Activated naive CD4-positive, alpha-beta T cell treated with anti-CD3 and anti-CD28 coated beads for 36 hours (primary cell): Measurements from ENCODE around the gene CXCL3. TPM values are rescaled to one million over a fixed set of nuclear protein-coding genes. Genes with fewer than 3 reads are reported as not detected.
A peak's percentile ranks its signal among the peaks of the same experiment; 100 is the strongest.

Experiments used
- CTCF ChIA-PET: fragments of 350-600 bp; sonication (Branson Sonifier 250); formaldehyde crosslinking; loops from one replicate; lab custom pipeline; 2021; ENCODE audit warnings: antibody characterized with exemption; lab: Charles Lee
- DNase-seq: peaks from one replicate; pipeline ENCODE4 v3.0.0-alpha.2; 2020
- H3K27ac Mint-ChIP-seq: one replicate; pipeline ENCODE4 v1.8.0; 2021; ENCODE audit warnings: mild to moderate bottlenecking, mixed read lengths
- H3K27me3 Mint-ChIP-seq: one replicate; pipeline ENCODE4 v1.8.0; 2021; ENCODE audit warnings: low read depth, mixed read lengths
- H3K36me3 Mint-ChIP-seq: one replicate; pipeline ENCODE4 v1.8.0; 2021; ENCODE audit warnings: low read depth, mixed read lengths
- H3K4me1 Mint-ChIP-seq: one replicate; pipeline ENCODE4 v1.8.0; 2021; ENCODE audit warnings: low read depth, mixed read lengths
- H3K4me3 Mint-ChIP-seq: one replicate; pipeline ENCODE4 v1.8.0; 2021; ENCODE audit warnings: mild to moderate bottlenecking, moderate library complexity, mixed read lengths
- H3K9me3 Mint-ChIP-seq: one replicate; pipeline ENCODE4 v1.8.0; 2021; ENCODE audit warnings: mixed read lengths
- intact Hi-C: fragments of 100-400 bp; cut with micrococcal nuclease; formaldehyde crosslinking; loops from one replicate; pipeline ENCODE4 v1.15.1; 2023
- total RNA-seq, 2 experiments: library from RNA; stranded (reverse); gene quantifications; one replicate each; pipeline ENCODE4 v1.2.3, GENCODE V29; 2021

CXCL3 gene
- total RNA-seq, 2 experiments from 2014 or later: not detected

DNA sequence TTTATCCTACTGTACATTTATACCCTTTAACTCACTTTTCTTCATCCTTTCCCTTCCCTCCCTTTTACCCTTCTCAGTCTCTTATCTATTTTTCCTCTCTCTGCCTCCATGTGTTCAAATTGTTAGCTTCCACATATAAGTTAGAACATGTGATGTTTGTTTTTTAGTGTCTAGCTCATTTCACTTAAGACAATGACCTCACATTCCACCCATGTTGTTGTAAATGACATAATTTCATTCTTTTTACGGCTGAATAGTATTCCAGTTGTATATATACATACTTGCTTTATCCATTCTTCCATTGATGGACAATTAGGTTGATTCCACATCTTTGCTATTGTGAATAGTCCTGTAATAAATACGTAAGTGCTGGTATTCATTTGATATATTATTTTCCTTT lies 7.3 kb upstream of the CXCL3 start:
- intact Hi-C loops: no loop called here
- H3K36me3 Mint-ChIP-seq: no peaks in the 10 kb centered on the region
- no peak overlapping the region for H3K27ac Mint-ChIP-seq
- peaks cover 8% of the 10 kb centered on the region for H3K9me3 Mint-ChIP-seq
- CTCF ChIA-PET: interaction anchor here (0.6 kb wide), 1 partner anchor 61 kb away, joined by 3 read pairs; no protein-coding TSS in a partner anchor
- no peak overlapping the region for H3K4me3 Mint-ChIP-seq
- peaks cover 19% of the 10 kb centered on the region for H3K27me3 Mint-ChIP-seq
- H3K4me1 Mint-ChIP-seq: no peaks in the 10 kb centered on the region
- DNase-seq: no peak

DNA sequence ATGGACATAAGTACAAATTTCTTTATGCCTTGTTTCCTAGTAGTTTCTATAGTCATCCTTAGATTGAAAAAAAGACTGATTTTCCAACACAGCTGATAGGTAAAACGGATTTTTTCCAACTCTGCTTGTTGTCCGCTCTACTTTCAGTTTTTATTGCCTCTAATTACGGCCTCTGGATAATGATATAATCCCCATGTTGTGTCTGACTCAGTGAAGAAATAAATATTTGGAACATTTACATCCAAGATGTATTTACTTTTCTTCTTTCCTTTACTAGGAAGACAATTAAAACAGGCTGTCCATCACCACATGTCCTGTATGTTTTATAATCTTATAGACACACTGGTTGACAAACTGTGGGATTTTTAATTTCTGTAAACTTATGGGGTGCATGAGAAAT lies 6.8 kb upstream of the CXCL3 start:
- Mint-ChIP-seq H3K4me3 (no peak overlapping the region), H3K4me1 (no peaks in the 10 kb centered on the region), H3K36me3 (no peaks in the 10 kb centered on the region), H3K27ac (no peak overlapping the region), H3K27me3 (peaks cover 20% of the 10 kb centered on the region), H3K9me3 (peaks cover 8% of the 10 kb centered on the region)
- CTCF ChIA-PET: interaction anchor here (0.6 kb wide), 1 partner anchor 62 kb away, joined by 3 read pairs; no protein-coding TSS in a partner anchor
- DNase-seq: no peak
- intact Hi-C loops: no loop called here

DNA sequence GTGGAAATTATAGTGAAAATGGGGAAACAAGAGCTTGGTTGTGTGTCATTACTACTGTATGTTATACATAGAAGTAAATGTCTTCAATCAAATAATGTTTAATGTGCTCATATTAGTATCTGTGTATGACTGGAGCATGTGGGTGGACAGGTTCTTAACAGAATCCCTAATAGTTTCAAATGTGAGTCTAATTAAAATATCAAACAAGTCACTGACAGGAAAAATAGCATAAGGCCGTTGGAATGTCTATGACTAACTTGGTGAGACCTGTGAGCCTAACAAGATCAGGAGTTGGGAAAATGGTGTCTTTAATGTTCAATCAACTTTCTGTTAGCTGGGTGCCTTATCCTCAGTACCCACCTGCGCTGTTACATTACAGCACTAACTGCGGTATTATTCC lies 6.2 kb upstream of the CXCL3 start:
- intact Hi-C loops: no loop called here
- peaks cover 8% of the 10 kb centered on the region for H3K9me3 Mint-ChIP-seq
- DNase-seq: no peak
- H3K27me3 Mint-ChIP-seq: peaks cover 23% of the 10 kb centered on the region
- no peaks in the 10 kb centered on the region for H3K36me3 Mint-ChIP-seq
- H3K4me3 Mint-ChIP-seq: no peak overlapping the region
- H3K4me1 Mint-ChIP-seq: no peaks in the 10 kb centered on the region
- no peak overlapping the region for H3K27ac Mint-ChIP-seq
- CTCF ChIA-PET: no interaction called here

DNA sequence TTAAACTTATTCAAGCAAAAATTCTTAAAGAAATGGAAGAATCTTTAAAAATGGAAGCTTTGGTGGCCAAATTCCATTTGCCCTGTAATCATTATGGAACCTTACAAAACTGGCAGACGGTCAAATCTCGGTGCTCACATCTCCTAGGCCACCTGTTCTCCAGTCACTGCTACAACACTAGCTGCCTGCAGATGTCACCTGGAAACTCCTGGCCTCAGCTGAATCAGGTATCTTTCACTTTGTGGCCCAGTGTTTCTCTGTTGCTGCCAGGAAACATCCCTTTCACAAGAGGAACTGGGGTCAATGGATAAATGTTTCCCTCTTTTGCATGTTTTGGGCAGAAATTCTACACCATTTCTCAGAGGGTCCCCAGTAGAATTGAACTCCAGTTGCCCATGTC lies 4.2 kb upstream of the CXCL3 start:
- Mint-ChIP-seq H3K4me3 (no peak overlapping the region), H3K27me3 (peaks cover 36% of the 10 kb centered on the region), H3K27ac (no peak overlapping the region), H3K9me3 (peaks cover 2% of the 10 kb centered on the region), H3K4me1 (peaks cover 7% of the 10 kb centered on the region), H3K36me3 (no peaks in the 10 kb centered on the region)
- no peak for DNase-seq
- intact Hi-C loops: no loop called here
- CTCF ChIA-PET: no interaction called here

DNA sequence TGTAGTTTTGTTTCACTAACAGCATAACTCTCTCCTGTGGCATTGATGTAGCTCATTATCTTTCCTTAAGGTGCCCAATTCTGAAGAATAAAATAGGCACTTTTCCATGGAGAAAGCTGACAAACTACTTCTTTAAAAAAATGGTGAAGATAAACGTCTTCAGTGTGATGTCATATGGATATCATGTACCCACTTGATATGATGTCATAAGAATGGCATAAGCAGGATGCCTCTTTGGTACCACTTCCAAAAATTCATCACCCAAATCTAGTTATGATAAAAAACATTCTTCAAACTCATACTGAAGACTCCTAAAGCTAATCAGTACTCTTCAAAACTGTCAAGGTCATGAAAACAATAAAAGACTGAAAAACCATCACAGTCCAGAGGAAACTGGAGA lies 2.9 kb upstream of the CXCL3 start:
- peaks cover 41% of the 10 kb centered on the region for H3K27me3 Mint-ChIP-seq
- CTCF ChIA-PET: interaction anchor here (0.8 kb wide), 1 partner anchor 94 kb away, joined by 3 read pairs; no protein-coding TSS in a partner anchor
- no peak for DNase-seq
- H3K9me3 Mint-ChIP-seq: no peaks in the 10 kb centered on the region
- H3K4me1 Mint-ChIP-seq: peaks cover 7% of the 10 kb centered on the region
- no peak overlapping the region for H3K27ac Mint-ChIP-seq
- no peak overlapping the region for H3K4me3 Mint-ChIP-seq
- intact Hi-C loops: no loop called here
- H3K36me3 Mint-ChIP-seq: no peaks in the 10 kb centered on the region

DNA sequence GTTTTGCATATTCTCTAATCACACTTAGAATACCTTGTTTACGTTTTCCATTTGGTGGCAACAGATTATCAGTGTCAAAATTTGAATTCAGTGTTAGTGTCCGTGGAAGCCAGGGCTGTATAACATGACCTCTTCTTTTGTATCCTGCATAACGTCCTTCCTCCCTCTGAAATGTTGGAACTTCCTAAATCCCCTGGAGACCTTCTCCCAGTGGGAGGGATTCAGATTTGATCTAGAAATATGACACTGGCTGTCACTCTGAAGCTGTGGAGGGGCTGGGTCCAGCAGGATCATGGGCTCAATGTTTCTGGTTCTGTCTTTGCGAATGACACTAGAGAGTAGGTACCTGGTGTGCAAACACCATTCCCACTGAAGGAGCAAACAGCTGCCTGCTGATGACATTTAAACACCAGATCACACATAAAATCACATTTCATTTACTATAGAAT lies 850 bp upstream of the CXCL3 start:
- Mint-ChIP-seq H3K4me1 (peaks cover 7% of the 10 kb centered on the region), H3K36me3 (no peaks in the 10 kb centered on the region), H3K27ac (no peak overlapping the region), H3K27me3 (peaks cover 46% of the 10 kb centered on the region), H3K4me3 (peak overlapping the region; percentile 64), H3K9me3 (no peaks in the 10 kb centered on the region)
- no peak for DNase-seq
- CTCF ChIA-PET: interaction anchor here (0.6 to 1.4 kb wide), 2 partner anchors 23 to 385 kb away, joined by 4 read pairs; no protein-coding TSS in a partner anchor
- intact Hi-C loops: loop anchor here (5.0 to 10.0 kb wide), 2 partner anchors 58 to 305 kb away; partner anchors contain the start of gene CXCL2

DNA sequence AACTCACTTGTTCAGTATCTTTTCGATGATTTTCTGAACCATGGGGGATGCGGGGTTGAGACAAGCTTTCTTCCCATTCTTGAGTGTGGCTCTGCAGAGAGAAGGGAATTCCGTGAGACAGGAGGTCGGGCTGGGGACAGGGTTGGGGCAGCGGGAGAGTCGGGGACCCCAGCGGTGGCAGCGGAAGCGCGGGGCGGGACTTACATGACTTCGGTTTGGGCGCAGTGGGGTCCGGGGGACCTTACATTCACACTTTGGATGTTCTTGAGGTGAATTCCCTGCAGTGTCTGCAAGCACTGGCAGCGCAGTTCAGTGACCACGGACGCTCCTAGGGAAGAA lies 434 bp downstream of the CXCL3 start:
- H3K27me3 Mint-ChIP-seq: peaks cover 42% of the 10 kb centered on the region
- H3K4me3 Mint-ChIP-seq: peak overlapping the region; percentile 65
- no peak overlapping the region for H3K27ac Mint-ChIP-seq
- intact Hi-C loops: loop anchor here (5.0 to 10.0 kb wide), 2 partner anchors 59 to 303 kb away; partner anchors contain the start of gene CXCL2
- CTCF ChIA-PET: interaction anchor here (1.1 to 1.4 kb wide), 2 partner anchors 22 to 23 kb away, joined by 3 to 4 read pairs; no protein-coding TSS in a partner anchor
- DNase-seq: no peak
- peaks cover 7% of the 10 kb centered on the region for H3K4me1 Mint-ChIP-seq
- no peaks in the 10 kb centered on the region for H3K36me3 Mint-ChIP-seq
- no peaks in the 10 kb centered on the region for H3K9me3 Mint-ChIP-seq

DNA sequence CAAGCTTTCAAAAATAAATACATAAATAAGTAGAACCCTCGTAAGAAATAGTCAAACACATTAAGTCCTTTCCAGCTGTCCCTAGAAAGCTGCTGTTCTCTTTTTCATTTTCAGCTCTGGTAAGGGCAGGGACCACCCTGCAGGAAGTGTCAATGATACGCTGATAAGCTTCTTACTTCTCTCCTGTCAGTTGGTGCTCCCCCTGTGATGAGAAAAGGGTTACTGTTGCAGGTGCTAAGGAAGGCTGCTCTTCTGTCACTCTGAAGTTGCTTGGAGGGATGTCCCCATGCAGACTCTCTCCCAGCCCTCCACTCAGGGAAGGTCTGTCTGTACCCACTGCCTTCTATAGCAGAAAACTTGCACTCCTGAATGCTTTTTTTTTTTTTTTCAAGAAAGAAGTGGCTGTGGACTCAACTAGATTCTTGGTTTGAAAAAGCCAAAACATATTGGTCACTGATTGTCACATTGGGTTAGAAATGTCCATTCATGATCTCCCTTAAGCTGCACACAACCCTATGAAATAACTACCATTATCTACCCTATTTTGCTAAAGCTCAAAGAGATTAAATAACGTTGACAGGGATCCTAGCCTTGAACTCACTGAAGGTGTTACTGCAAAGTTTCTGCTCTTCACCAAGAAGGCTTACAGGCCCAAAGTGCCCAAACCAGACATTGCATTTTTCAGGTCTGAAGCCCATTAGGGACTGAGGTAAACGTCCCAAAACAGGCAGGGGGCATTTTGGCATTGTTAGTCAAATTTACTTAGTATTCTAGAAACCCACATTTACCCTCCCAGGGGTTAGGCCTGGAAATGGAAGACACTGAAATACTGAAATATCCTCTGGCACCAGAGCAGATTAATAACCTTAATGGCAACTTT lies 1.2 kb downstream of the CXCL3 start:
- intact Hi-C loops: loop anchor here (5.0 to 10.0 kb wide), 2 partner anchors 60 to 303 kb away; partner anchors contain the start of gene CXCL2
- Mint-ChIP-seq H3K27me3 (peaks cover 42% of the 10 kb centered on the region), H3K4me3 (no peak overlapping the region), H3K4me1 (peaks cover 7% of the 10 kb centered on the region), H3K36me3 (no peaks in the 10 kb centered on the region), H3K27ac (no peak overlapping the region), H3K9me3 (no peaks in the 10 kb centered on the region)
- no peak for DNase-seq
- CTCF ChIA-PET: interaction anchor here (0.6 to 0.7 kb wide), 2 partner anchors 36 to 98 kb away, joined by 3 to 5 read pairs; no protein-coding TSS in a partner anchor

DNA sequence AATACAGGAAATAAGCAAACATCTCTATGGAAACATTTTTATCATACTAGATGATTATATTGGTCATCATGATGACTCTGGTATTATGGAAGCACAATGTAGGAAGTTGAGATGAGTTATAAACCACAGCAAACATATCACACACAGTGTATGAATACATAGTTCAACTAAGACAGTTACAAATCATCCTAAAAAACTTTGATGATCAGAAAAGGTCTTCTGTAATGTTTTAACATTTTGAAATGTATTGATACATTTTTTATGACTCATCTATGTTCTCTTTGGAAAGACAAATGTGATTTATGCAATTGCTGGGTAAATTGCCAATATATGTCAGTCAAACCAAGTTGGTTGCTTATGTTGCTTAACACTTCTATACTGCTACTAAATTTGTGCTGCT lies 4.8 kb downstream of the CXCL3 start:
- intact Hi-C loops: loop anchor here (10.0 kb wide), 1 partner anchor 299 kb away; no protein-coding TSS in a partner anchor
- H3K4me3 Mint-ChIP-seq: no peak overlapping the region
- no peak for DNase-seq

DNA sequence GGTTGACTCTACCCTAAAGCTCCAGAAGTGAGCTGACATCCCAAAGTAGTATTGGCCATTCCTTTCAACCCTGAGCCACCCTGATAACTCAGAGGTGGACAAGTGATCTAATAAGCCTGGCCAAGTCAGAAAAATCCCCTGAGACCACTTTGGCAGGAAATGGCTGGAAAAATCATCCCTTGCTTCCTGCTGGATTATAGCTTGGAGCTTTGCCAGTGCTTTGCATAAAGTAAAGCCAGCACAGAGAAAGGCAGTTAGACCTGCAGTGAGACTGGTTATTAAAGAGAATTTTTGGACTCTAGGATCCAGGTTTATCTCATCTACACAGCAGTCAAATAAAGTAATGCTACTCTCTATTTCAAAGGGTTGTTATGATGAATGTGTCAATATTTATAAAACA lies 6.4 kb downstream of the CXCL3 start:
- Mint-ChIP-seq H3K4me1 (no peaks in the 10 kb centered on the region), H3K9me3 (no peaks in the 10 kb centered on the region), H3K27ac (no peak overlapping the region), H3K27me3 (peaks cover 11% of the 10 kb centered on the region), H3K4me3 (no peak overlapping the region), H3K36me3 (no peaks in the 10 kb centered on the region)
- CTCF ChIA-PET: interaction anchor here (1.6 kb wide), 1 partner anchor 15 kb away, joined by 4 read pairs; no protein-coding TSS in a partner anchor
- DNase-seq: no peak
- intact Hi-C loops: loop anchor here (10.0 kb wide), 1 partner anchor 297 kb away; no protein-coding TSS in a partner anchor

More for the DNA sequence above, 4.8 kb downstream of the CXCL3 start:
- H3K9me3 Mint-ChIP-seq: no peaks in the 10 kb centered on the region
- peaks cover 21% of the 10 kb centered on the region for H3K27me3 Mint-ChIP-seq
- no peaks in the 10 kb centered on the region for H3K36me3 Mint-ChIP-seq
- CTCF ChIA-PET: no interaction called here
- no peak overlapping the region for H3K27ac Mint-ChIP-seq
- H3K4me1 Mint-ChIP-seq: peaks cover 3% of the 10 kb centered on the region

DNA sequence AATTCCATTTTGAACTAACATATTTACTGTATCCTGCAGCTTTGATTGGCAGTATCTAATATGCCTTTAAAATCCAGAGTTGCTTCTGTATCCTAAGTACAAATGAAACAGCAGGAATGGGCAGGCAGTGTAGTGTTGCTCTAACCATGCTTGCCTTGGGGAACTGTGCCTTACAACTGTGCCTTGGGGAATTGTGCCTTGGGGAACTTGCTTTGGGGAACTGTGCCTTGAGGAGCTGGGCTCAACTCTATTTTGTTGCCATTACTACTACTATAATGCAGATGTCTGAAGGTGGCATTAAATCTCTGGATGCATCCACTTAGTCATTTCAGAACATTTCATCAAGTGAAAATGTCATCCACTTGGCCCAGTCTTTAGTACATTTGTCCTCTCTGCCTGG lies 6.9 kb downstream of the CXCL3 start:
- intact Hi-C loops: loop anchor here (10.0 kb wide), 1 partner anchor 297 kb away; no protein-coding TSS in a partner anchor
- Mint-ChIP-seq H3K4me3 (no peak overlapping the region), H3K27me3 (peaks cover 11% of the 10 kb centered on the region), H3K27ac (no peak overlapping the region), H3K36me3 (no peaks in the 10 kb centered on the region), H3K4me1 (no peaks in the 10 kb centered on the region), H3K9me3 (no peaks in the 10 kb centered on the region)
- CTCF ChIA-PET: interaction anchor here (1.6 kb wide), 1 partner anchor 15 kb away, joined by 4 read pairs; no protein-coding TSS in a partner anchor
- no peak for DNase-seq

DNA sequence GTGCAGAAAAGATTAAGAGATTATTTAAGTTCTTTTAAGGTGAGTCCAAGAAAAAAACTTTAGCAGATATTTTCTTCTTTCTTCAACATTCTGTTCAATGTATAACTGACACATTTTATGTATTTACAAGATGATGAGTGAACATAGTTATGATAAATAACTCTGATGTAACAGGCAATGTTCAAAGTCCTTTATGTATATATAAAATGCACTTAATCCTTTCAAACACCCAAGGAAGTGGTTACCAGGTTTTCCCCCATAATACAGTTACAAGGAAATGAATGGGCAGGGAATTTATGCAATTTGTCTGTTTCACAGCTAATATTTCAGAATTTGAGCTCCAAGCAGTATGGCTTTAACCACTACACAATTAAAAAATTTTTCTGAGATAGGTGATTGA lies 8.2 kb downstream of the CXCL3 start:
- DNase-seq: no peak
- H3K4me3 Mint-ChIP-seq: no peak overlapping the region
- intact Hi-C loops: loop anchor here (10.0 kb wide), 1 partner anchor 295 kb away; no protein-coding TSS in a partner anchor
- no peak overlapping the region for H3K27ac Mint-ChIP-seq
- no peaks in the 10 kb centered on the region for H3K9me3 Mint-ChIP-seq
- H3K4me1 Mint-ChIP-seq: no peaks in the 10 kb centered on the region
- H3K27me3 Mint-ChIP-seq: peaks cover 6% of the 10 kb centered on the region
- H3K36me3 Mint-ChIP-seq: no peaks in the 10 kb centered on the region
- CTCF ChIA-PET: no interaction called here
